NCI-H2107 treated with DMSO at 0.1 percent for 48 hours (cell line): Measurements from ENCODE around the gene ZBTB1.
A peak's percentile ranks its signal among the peaks of the same experiment; 100 is the strongest.
"Not testable (repeated sequence)": the region's sequence is repeated elsewhere in the genome, so short reads cannot be mapped to it uniquely, and the experiment has no call there.

Source experiments
- DNase-seq: peaks from one replicate; lab custom pipeline; 2025; ENCODE audit not compliant: unreplicated experiment; lab: John Stamatoyannopoulos, UW

Gene ZBTB1

DNA sequence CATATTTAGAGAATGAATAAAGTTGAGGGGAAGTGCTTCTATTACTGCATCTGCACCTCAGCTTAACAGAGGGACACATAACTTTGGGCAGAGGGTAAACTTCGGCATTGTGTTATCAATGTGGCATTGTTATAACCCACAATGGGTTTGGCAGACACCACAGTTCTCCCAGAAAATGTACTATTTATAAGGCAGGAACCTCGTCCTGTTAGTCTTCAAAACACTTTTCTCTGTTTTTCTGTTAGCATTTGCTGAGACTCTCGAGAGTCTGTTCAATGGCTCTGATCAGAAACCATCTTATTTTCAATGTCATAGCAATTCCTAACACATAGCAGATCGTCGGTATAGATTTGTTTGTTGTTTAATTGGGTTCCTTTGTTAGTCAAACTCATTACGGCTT, 59.1 kb downstream of the ZBTB1 start:
- DNase-seq = no peak

DNA sequence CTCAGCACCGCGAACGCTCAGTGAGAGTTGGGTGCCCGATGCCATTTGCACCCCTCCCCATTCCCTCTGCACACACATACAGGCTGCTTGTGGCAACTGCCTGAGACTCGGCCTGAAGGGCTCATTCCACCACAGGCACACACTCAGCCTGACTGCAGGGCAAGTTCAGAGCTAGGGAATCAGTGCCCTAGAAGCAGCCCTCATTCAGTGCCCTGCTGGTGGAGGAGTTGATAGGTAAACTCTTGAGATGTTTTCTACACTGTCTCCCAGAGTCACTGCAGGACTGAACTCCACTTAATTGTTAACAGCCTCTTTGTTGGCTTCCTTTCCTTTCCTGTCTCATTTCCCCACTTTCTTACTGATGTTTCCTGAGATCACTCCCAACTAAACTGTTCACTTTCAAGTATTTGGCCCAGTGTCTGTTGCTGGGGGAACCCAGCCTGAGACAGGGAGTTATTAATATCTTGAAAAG, 62.1 kb downstream of the ZBTB1 start:
- DNase-seq = no peak

DNA sequence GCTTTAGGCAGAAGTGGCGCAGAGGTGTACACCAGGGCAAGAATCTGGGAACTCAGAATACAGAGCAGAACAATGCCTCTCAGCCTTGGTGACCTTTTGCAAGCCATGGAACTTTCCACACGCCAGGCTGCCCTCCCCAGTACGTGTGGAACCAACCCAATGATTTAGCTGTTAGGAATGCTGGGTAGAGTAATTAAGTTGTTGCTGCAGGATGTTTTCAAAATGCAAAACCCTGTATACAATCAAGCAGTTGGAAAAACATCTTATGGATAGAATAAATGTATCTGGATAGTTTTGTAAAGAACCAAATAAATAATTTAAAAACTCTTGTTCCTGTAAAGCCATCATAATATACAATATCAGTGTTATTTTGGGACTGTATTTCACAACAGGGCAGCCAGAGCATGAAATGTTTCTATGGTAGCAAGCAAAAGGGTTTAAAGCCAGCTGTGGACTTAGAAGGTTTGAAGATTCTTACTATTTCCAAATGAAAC, 64.6 kb downstream of the ZBTB1 start:
- DNase-seq = no peak

DNA sequence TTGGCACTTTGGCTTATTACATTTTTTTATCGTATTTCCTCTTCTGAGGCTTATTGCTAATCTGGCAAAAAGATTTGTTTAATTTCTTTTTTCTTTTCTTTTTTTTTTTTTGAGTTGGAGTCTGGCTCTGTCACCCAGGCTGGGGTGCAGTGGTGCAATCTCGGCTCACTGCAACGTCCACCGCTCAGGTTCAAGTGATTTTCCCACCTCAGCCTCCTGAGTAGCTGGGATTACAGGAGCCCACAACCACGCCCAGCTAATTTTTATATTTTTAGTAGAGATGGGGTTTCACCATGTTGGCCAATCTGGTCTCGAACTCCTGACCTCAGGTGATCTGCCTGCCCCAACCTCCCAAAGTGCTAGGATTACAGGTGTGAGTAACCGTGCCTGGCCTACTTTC, 65.1 kb downstream of the ZBTB1 start:
- not testable (repeated sequence) for DNase-seq

DNA sequence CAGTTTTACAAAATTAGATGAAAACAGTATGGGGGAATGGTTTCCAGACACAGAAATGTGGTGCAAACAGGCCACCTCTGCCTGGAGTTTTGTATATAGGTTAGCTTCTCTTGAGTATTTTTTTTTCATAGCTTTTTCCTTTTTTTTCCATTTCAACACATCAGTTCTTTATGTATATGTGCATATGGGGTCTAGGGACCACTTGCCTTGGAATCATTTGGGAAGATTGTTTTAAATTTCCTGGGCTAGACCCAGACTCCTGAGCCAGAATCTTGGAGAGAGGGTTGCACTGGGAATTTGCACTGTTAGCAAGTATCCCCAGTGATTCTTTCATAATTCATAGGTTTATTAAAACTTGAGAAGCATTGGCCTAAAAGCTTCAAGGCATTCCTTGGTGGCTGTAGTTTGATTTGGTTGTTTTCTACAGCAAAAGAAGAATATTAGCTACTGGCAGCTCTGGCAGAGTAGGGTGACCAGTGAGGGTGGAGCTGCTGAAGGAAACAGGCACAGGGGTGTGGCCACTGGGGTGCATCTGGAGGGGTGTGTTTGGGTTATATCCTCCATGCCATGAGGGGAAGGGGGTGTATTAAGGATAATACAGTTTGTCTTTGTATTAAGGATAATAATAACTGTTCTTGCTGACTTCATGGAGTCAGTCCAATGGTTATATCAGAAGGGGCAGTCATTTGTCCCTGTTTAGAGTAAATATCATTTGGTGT, 68.0 kb downstream of the ZBTB1 start:
- DNase-seq = peak; percentile 74

DNA sequence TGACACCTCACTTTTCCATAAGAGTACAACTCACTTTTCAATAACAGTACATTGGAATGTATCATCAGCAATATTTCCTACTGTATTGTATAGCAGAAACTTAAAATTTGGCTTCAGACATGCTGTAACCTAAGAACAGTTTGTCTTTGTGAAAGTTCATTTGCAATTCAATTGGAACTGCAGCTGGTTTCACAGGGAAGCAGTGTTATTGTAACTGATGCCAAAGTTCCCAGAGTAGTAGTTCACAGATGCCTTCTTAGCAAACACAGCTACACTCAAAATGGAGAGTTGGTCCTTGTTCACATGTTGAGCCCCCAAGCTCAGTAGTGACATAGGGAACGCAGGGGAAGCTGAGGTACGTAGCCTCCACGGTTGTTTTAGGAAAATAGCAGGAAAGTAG, 68.5 kb downstream of the ZBTB1 start:
- DNase-seq = peak; percentile 81
